Loucy (cell line): ENCODE results near the gene STAT4.

Source experiments
- EZH2phosphoT487 ChIP-seq: fragments of 200-600 bp; IDR thresholded peaks from 2 replicates; pipeline ENCODE4 v1.6.1; 2018; ENCODE audit warnings: antibody characterized with exemption, mild to moderate bottlenecking, moderate library complexity, borderline replicate concordance
- TF ChIP-seq, protein P1 (sequence below): fragments of 200-600 bp; sonication (generic); conservative IDR thresholded peaks from 2 replicates; pipeline ENCODE4 v1.5.1; 2014; ENCODE audit warnings: mild to moderate bottlenecking, antibody characterized with exemption, low read length

DNA sequence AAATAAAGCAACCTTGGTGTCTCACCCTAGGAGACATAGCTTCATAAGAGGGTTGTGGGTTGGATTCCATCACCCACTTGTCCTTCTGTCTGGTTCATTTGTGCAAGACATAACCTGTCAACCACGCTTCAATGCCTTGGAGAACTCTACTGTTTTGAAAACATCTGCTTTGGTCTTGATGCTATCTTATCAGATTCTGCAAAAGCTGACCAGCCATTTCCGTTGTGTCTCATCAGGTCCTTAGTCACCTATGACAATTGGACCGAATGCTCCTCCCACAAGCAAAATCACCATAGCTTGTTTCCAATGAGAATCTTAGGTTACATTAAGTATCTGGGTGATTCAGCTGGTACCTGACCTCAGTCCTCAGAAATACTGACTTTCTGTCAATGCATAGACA, 35.4 kb downstream of the STAT4 start:
- TF ChIP-seq, protein P1, sequence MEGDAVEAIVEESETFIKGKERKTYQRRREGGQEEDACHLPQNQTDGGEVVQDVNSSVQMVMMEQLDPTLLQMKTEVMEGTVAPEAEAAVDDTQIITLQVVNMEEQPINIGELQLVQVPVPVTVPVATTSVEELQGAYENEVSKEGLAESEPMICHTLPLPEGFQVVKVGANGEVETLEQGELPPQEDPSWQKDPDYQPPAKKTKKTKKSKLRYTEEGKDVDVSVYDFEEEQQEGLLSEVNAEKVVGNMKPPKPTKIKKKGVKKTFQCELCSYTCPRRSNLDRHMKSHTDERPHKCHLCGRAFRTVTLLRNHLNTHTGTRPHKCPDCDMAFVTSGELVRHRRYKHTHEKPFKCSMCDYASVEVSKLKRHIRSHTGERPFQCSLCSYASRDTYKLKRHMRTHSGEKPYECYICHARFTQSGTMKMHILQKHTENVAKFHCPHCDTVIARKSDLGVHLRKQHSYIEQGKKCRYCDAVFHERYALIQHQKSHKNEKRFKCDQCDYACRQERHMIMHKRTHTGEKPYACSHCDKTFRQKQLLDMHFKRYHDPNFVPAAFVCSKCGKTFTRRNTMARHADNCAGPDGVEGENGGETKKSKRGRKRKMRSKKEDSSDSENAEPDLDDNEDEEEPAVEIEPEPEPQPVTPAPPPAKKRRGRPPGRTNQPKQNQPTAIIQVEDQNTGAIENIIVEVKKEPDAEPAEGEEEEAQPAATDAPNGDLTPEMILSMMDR: no peak
- TF ChIP-seq EZH2phosphoT487: no peak
